HG03060 (cell line): ENCODE data around the gene ZBTB7C.

Experiments
- ATAC-seq: cut with Tn5 transposase; IDR thresholded peaks from one replicate; pipeline ENCODE4 v1.9.1; 2021; ENCODE audit warnings: low read depth, moderate number of reproducible peaks; ENCODE audit not compliant: unreplicated experiment

The ZBTB7C gene

GRCh38 chr18:48106976-48107781 is 302.0 kb downstream of the ZBTB7C start:
- no peak for ATAC-seq

- no peak for ATAC-seq
Observed at GRCh38 chr18:48106498-48106897, 302.7 kb downstream of the ZBTB7C start.

- ATAC-seq: no peak
Observed at GRCh38 chr18:48105317-48105716, 303.9 kb downstream of the ZBTB7C start.

- ATAC-seq: no peak
Observed at GRCh38 chr18:48104705-48105104, 304.5 kb downstream of the ZBTB7C start.

- no peak for ATAC-seq
Observed at GRCh38 chr18:48100651-48101165, 308.5 kb downstream of the ZBTB7C start.

- ATAC-seq: no peak
Observed at GRCh38 chr18:48100165-48100575, 309.0 kb downstream of the ZBTB7C start.

- ATAC-seq: no peak
Observed at GRCh38 chr18:48099481-48100164, 309.6 kb downstream of the ZBTB7C start.

GRCh38 chr18:48098538-48098937 is 310.6 kb downstream of the ZBTB7C start:
- ATAC-seq: no peak

- ATAC-seq: no peak
Observed at GRCh38 chr18:48098007-48098406, 311.2 kb downstream of the ZBTB7C start.

GRCh38 chr18:48095726-48096125 is 313.5 kb downstream of the ZBTB7C start:
- no peak for ATAC-seq

GRCh38 chr18:48093104-48093503 is 316.1 kb downstream of the ZBTB7C start:
- no peak for ATAC-seq

- no peak for ATAC-seq
Observed at GRCh38 chr18:48091869-48092497, 317.2 kb downstream of the ZBTB7C start.

GRCh38 chr18:48090702-48091101 is 318.5 kb downstream of the ZBTB7C start:
- ATAC-seq: no peak

- no peak for ATAC-seq
Observed at GRCh38 chr18:48090021-48090420, 319.2 kb downstream of the ZBTB7C start.

GRCh38 chr18:48085781-48086487 is 323.2 kb downstream of the ZBTB7C start:
- ATAC-seq: no peak

- ATAC-seq: no peak
Observed at GRCh38 chr18:48084858-48085257, 324.3 kb downstream of the ZBTB7C start.

- no peak for ATAC-seq
Observed at GRCh38 chr18:48084041-48084757, 325.0 kb downstream of the ZBTB7C start.

- ATAC-seq: no peak
Observed at GRCh38 chr18:48080546-48080945, 328.6 kb downstream of the ZBTB7C start.

- ATAC-seq: no peak
Observed at GRCh38 chr18:48079885-48080284, 329.3 kb downstream of the ZBTB7C start.

- ATAC-seq: no peak
Observed at GRCh38 chr18:48078448-48078847, 330.7 kb downstream of the ZBTB7C start.
